ENCODE results near the gene SPATA46.

- TF ChIP-seq SP1 (IDR thresholded peaks at IDR 0.05; ENCODE audit: low read depth, low read length) (no peak), RFX5 (IDR thresholded peaks at IDR 0.05; ENCODE audit: borderline replicate concordance, low read depth, low read length) (no peak), JUN (IDR thresholded peaks at IDR 0.05; ENCODE audit: low read depth, low read length) (no peak), POLR2AphosphoS5 (IDR thresholded peaks at IDR 0.05; ENCODE audit: low read depth, low read length) (no peak), CTCF (IDR thresholded peaks at IDR 0.05; ENCODE audit: control extremely low read depth in 1 of 3, insufficient read depth in 1 of 3, low read depth in 1 of 3, low read length in 3 of 3) (no peak), RNF2 (IDR thresholded peaks at IDR 0.05; ENCODE audit: borderline replicate concordance, low read depth, low read length, missing control alignments, poor library complexity, severe bottlenecking) (no peak), ATF2 (IDR thresholded peaks at IDR 0.05; ENCODE audit: low read length) (no peak), TAF1 (IDR thresholded peaks at IDR 0.05; ENCODE audit: low read depth, low read length) (no peak)
Observed at GRCh38 chr1:162420120-162420519, 43.5 kb upstream of the SPATA46 start.
